IMR-90 (cell line): ENCODE measurements around the gene GPR183. TPM values are rescaled to one million over a fixed set of nuclear protein-coding genes. Genes with fewer than 3 reads are reported as not detected.

Experiments used
- ATAC-seq: fragments of 200-7000 bp; cut with Tn5 transposase; 2 replicates; pipeline ENCODE4 v1.9.1; 2020; ENCODE audit warnings: low read depth, mild to moderate bottlenecking, moderate library complexity
- BruUV-seq: library from RNA; stranded (reverse); fragments of 400-500 nt; replicated peaks from 2 replicates; lab custom pipeline; 2021; lab: Mats Ljungman, UMichigan
- CTCF ChIA-PET: fragments of 300-600 bp; formaldehyde crosslinking; extraction: SDS; loops from one replicate; lab custom pipeline; 2021; ENCODE audit warnings: antibody characterized with exemption; lab: Yijun Ruan, JAX
- POLR2A ChIA-PET: fragments of 300-600 bp; sonication (Branson Sonifier 250); formaldehyde crosslinking; loops from one replicate; lab custom pipeline; 2022; ENCODE audit warnings: antibody characterized with exemption; ENCODE audit not compliant: unreplicated experiment; lab: Charles Lee
- DNase-seq: peaks from one replicate; pipeline ENCODE4 v3.0.0; 2013
- H2AFZ ChIP-seq: replicated peaks from 2 replicates; pipeline ENCODE3; 2013; ENCODE audit warnings: low read length, mild to moderate bottlenecking; ENCODE audit not compliant: poor library complexity
- H2AK5ac ChIP-seq: 2 replicates; pipeline ENCODE4 v1.6.1; 2013; ENCODE audit warnings: low read depth, low read length, inconsistent platforms
- H2AK9ac ChIP-seq: replicated peaks from 2 replicates; pipeline ENCODE3; 2013; ENCODE audit warnings: mild to moderate bottlenecking, low read depth, low read length, moderate library complexity; ENCODE audit not compliant: poor library complexity
- H2BK120ac ChIP-seq: 2 replicates; pipeline ENCODE4 v1.6.1; 2013; ENCODE audit warnings: low read depth, low read length, inconsistent platforms
- H2BK15ac ChIP-seq: 3 replicates; pipeline ENCODE4 v1.6.1; 2013; ENCODE audit warnings: low read depth, low read length, inconsistent platforms
- H2BK20ac ChIP-seq: 2 replicates; pipeline ENCODE4 v1.6.1; 2013; ENCODE audit warnings: low read depth, mild to moderate bottlenecking, inconsistent platforms, low read length, moderate library complexity
- H2BK5ac ChIP-seq: 2 replicates; pipeline ENCODE4 v1.6.1; 2013; ENCODE audit warnings: mild to moderate bottlenecking, low read depth, low read length, inconsistent platforms; ENCODE audit not compliant: poor library complexity, severe bottlenecking
- H3K14ac ChIP-seq: replicated peaks from 2 replicates; pipeline ENCODE4 v1.6.1; 2013; ENCODE audit warnings: low read depth, low read length, inconsistent platforms
- H3K18ac ChIP-seq: 2 replicates; pipeline ENCODE4 v1.6.1; 2013; ENCODE audit warnings: low read depth, low read length, control low read depth
- H3K23ac ChIP-seq: 2 replicates; pipeline ENCODE4 v1.6.1; 2013; ENCODE audit warnings: low read depth, low read length, inconsistent platforms
- H3K27ac ChIP-seq: 2 replicates; pipeline ENCODE4 v1.5.1; 2013; ENCODE audit warnings: mild to moderate bottlenecking, control low read depth, low read length; ENCODE audit not compliant: insufficient read depth
- H3K27me3 ChIP-seq: 2 replicates; pipeline ENCODE4 v1.6.1; 2013; ENCODE audit warnings: low read length; ENCODE audit not compliant: control insufficient read depth, insufficient read depth
- H3K36me3 ChIP-seq: 2 replicates; pipeline ENCODE4 v1.6.1; 2013; ENCODE audit warnings: low read length, mixed read lengths; ENCODE audit not compliant: control insufficient read depth, insufficient read depth
- H3K4ac ChIP-seq: 2 replicates; pipeline ENCODE4 v1.6.1; 2013; ENCODE audit warnings: low read depth, low read length, inconsistent platforms
- H3K4me1 ChIP-seq: 2 replicates; pipeline ENCODE4 v1.6.1; 2013; ENCODE audit warnings: low read length, mixed read lengths; ENCODE audit not compliant: control insufficient read depth, insufficient read depth
- H3K4me2 ChIP-seq: 2 replicates; pipeline ENCODE4 v1.6.1; 2013; ENCODE audit warnings: low read depth, mild to moderate bottlenecking, control low read depth, low read length, moderate library complexity
- H3K4me3 ChIP-seq: 2 replicates; pipeline ENCODE4 v1.5.1; 2013; ENCODE audit warnings: low read depth, mild to moderate bottlenecking, control low read depth, low read length, moderate library complexity; ENCODE audit not compliant: insufficient read depth
- H3K56ac ChIP-seq: 2 replicates; pipeline ENCODE4 v1.6.1; 2013; ENCODE audit warnings: low read length, inconsistent platforms; ENCODE audit not compliant: insufficient read depth; ENCODE audit errors: extremely low read depth
- H3K79me1 ChIP-seq, 2 experiments: 2 replicates each; pipeline ENCODE4 v1.6.1; 2013; ENCODE audit warnings: low read length in 2 of 2, inconsistent platforms in 1 of 2, low read depth in 1 of 2
- H3K9ac ChIP-seq: 2 replicates; pipeline ENCODE4 v1.6.1; 2013; ENCODE audit warnings: low read depth, low read length, control low read depth
- H3K9me1 ChIP-seq: 2 replicates; pipeline ENCODE4 v1.6.1; 2013; ENCODE audit warnings: low read length, inconsistent platforms; ENCODE audit not compliant: insufficient read depth
- H3K9me3 ChIP-seq: 2 replicates; pipeline ENCODE4 v1.6.1; 2013; ENCODE audit warnings: low read length; ENCODE audit not compliant: control insufficient read depth, insufficient read depth
- H4K20me1 ChIP-seq: 2 replicates; pipeline ENCODE4 v1.6.1; 2013; ENCODE audit warnings: low read length, inconsistent platforms; ENCODE audit not compliant: insufficient read depth
- H4K5ac ChIP-seq: 2 replicates; pipeline ENCODE4 v1.6.1; 2013; ENCODE audit warnings: mild to moderate bottlenecking, low read depth, low read length, control low read depth
- H4K8ac ChIP-seq, 2 experiments: 2 replicates each; pipeline ENCODE4 v1.6.1; 2013; ENCODE audit warnings: low read depth in 2 of 2, low read length in 2 of 2, control low read depth in 1 of 2, inconsistent platforms in 1 of 2
- H4K91ac ChIP-seq: 2 replicates; pipeline ENCODE4 v1.6.1; 2013; ENCODE audit warnings: low read depth, low read length, inconsistent platforms; ENCODE audit not compliant: insufficient read depth
- CHD1 ChIP-seq: IDR thresholded peaks from 2 replicates; pipeline ENCODE4 v1.6.1; 2012; ENCODE audit warnings: low read depth, low read length, improper control_type of control experiment
- CTCF ChIP-seq: conservative IDR thresholded peaks from 2 replicates; pipeline ENCODE4 v1.5.1; 2012; ENCODE audit warnings: mild to moderate bottlenecking, low read depth, low read length, improper control_type of control experiment
- ELK1 ChIP-seq: fragments of 150-350 bp; IDR thresholded peaks from 2 replicates; pipeline ENCODE4 v1.6.1; 2016; ENCODE audit warnings: low read depth, mild to moderate bottlenecking, low read length, moderate library complexity, borderline replicate concordance
- FOS ChIP-seq: fragments of 150-350 bp; IDR thresholded peaks from 2 replicates; pipeline ENCODE4 v1.6.1; 2016; ENCODE audit warnings: low read depth, low read length
- MAZ ChIP-seq: IDR thresholded peaks from 2 replicates; pipeline ENCODE4 v1.6.1; 2012; ENCODE audit warnings: low read depth, mild to moderate bottlenecking, low read length, improper control_type of control experiment, moderate library complexity, borderline replicate concordance
- MXI1 ChIP-seq: IDR thresholded peaks from 2 replicates; pipeline ENCODE4 v1.6.1; 2012; ENCODE audit warnings: low read depth, mild to moderate bottlenecking, low read length, moderate library complexity, borderline replicate concordance
- NFE2L2 ChIP-seq: fragments of 150-350 bp; IDR thresholded peaks from 2 replicates; pipeline ENCODE4 v1.6.1; 2016; ENCODE audit warnings: low read depth, mild to moderate bottlenecking, low read length
- POLR2A ChIP-seq: IDR thresholded peaks from 2 replicates; pipeline ENCODE4 v1.6.1; 2012; ENCODE audit warnings: mild to moderate bottlenecking, low read depth, low read length
- RFX5 ChIP-seq: IDR thresholded peaks from 2 replicates; pipeline ENCODE4 v1.8.0; 2012; ENCODE audit warnings: low read depth, mild to moderate bottlenecking, low read length, moderate library complexity
- SMC3 ChIP-seq: fragments of 150-350 bp; IDR thresholded peaks from 2 replicates; pipeline ENCODE4 v1.6.1; 2016; ENCODE audit warnings: low read depth, mild to moderate bottlenecking, antibody characterized with exemption, low read length, moderate library complexity
- USF2 ChIP-seq: fragments of 150-350 bp; IDR thresholded peaks from 2 replicates; pipeline ENCODE4 v1.6.1; 2017; ENCODE audit warnings: mild to moderate bottlenecking, antibody characterized with exemption, low read length, low read depth
- whole genome bisulfite sequencing, 2 experiments: methylation state at CpG; one replicate each; pipeline versions ENCODE4 v1.1.5 to v1.1.7; 2013; ENCODE audit warnings: missing lambda C conversion rate in 2 of 2; ENCODE audit not compliant: insufficient read length in 1 of 2; ENCODE audit errors: extremely low coverage in 2 of 2; 5-methylcytosine and 5-hydroxymethylcytosine counted together
- dilution Hi-C: fragments of 300-500 bp; cut with HindIII; formaldehyde crosslinking; loops from one replicate; pipeline ENCODE4 v1.14.3; 2018; ENCODE audit warnings: low sequenced_read_pairs; ENCODE audit not compliant: unreplicated experiment
- in situ Hi-C: fragments of 300-500 bp; cut with MboI; formaldehyde crosslinking; loops from 3 replicates; pipeline ENCODE4 v1.14.3; 2019; ENCODE audit warnings: low sequenced_read_pairs, inconsistent platforms, mixed read lengths
- intact Hi-C: fragments of 100-400 bp; cut with micrococcal nuclease; formaldehyde crosslinking; loops from 2 replicates; pipeline ENCODE4 v1.10.0; 2022
- polyA plus RNA-seq, 3 experiments: library from polyadenylated mRNA; depleted of rRNA; stranded (reverse); fragments of >200 nt; gene quantifications; 2 replicates each; pipeline ENCODE4 v1.2.3, GENCODE V29; 2012; ENCODE audit warnings: low replicate concordance in 1 of 3
- total RNA-seq: library from RNA; depleted of rRNA; stranded (reverse); fragments of >200 nt; gene quantifications from 2 replicates; pipeline ENCODE4 v1.2.3, GENCODE V29; 2012

GPR183 gene
- total and polyA plus RNA-seq, 2 of the 4 experiments (the other 2 are of a cell fraction), result 0.18 to 0.31 TPM

GRCh38 chr13:99330942-99331341, 23.7 kb upstream of the GPR183 start:
- Histone ChIP-seq H3K27me3 (no peaks in the 10 kb centered on the region), H3K4me2 (no peak overlapping the region), H2BK15ac (no peak overlapping the region), H3K4me3 (no peak overlapping the region), H2AK9ac (no peak overlapping the region), H3K4me1 (no peaks in the 10 kb centered on the region), H3K36me3 (peaks cover 4% of the 10 kb centered on the region; the same call in 1 of the 2 replicates), H3K14ac (no peak overlapping the region), H4K8ac (no peak overlapping the region), H3K27ac (no peak overlapping the region), H3K56ac (no peak overlapping the region), H3K79me1 (no peaks in the 10 kb centered on the region), H2AK5ac (no peak overlapping the region), H4K20me1 (no peaks in the 10 kb centered on the region), H2BK20ac (no peak overlapping the region), H2BK5ac (no peak overlapping the region), H4K91ac (no peak overlapping the region), H3K9ac (no peak overlapping the region), H2AFZ (no peak overlapping the region), H3K18ac (no peak overlapping the region), H3K9me1 (no peaks in the 10 kb centered on the region; the same call in 1 of the 2 replicates), H2BK120ac (no peak overlapping the region), H4K5ac (no peak overlapping the region), H3K9me3 (no peaks in the 10 kb centered on the region), H3K4ac (no peak overlapping the region), H3K23ac (no peak overlapping the region)
- intact Hi-C loops, result no loop called here
- DNase-seq, result no peak
- ATAC-seq, result no peak
- POLR2A ChIA-PET, result no interaction called here
- TF ChIP-seq FOS, result no peak
- no peak for TF ChIP-seq USF2
- no peak for TF ChIP-seq POLR2A
- no peak for TF ChIP-seq MXI1
- TF ChIP-seq CHD1, result no peak
- no peak for TF ChIP-seq ELK1
- TF ChIP-seq CTCF, result no peak
- no peak for TF ChIP-seq SMC3
- TF ChIP-seq MAZ, result no peak
- TF ChIP-seq RFX5, result no peak
- TF ChIP-seq NFE2L2, result no peak
- dilution Hi-C loops, result no loop called here
- no TSS peak for BruUV-seq
- WGBS, 2 experiments, result no CpG with 5 or more reads among the region's 6 CpGs
- in situ Hi-C loops, result no loop called here
- CTCF ChIA-PET, result no interaction called here
